ENCODE data around the gene KIAA0040. TPM values are rescaled to one million over a fixed set of nuclear protein-coding genes. Genes with fewer than 3 reads are reported as not detected.

Gene KIAA0040
- total RNA-seq, 2 donors from 2014 or later, result 14.0 to 23.7 TPM

- H3K36me3 ChIP-seq, result no peaks in the 10 kb centered on the region
- H3K9ac ChIP-seq (ENCODE audit: low read depth in 2 of 2, low read length in 2 of 2), result no peak overlapping the region
- H3K4me1 ChIP-seq, result no peaks in the 10 kb centered on the region
- H3K27me3 ChIP-seq, result no peaks in the 10 kb centered on the region
- no peaks in the 10 kb centered on the region for H3K9me3 ChIP-seq
- no peak overlapping the region for H3K27ac ChIP-seq
- intact Hi-C loops (cut with DNase I), result no loop called here
- H3K4me3 ChIP-seq, result no peak overlapping the region
- no peak for DNase-seq
- TF ChIP-seq CTCF (IDR thresholded peaks at IDR 0.05), result no peak
Observed at GRCh38 chr1:175178056-175178455, 14.5 kb downstream of the KIAA0040 start.

- Histone ChIP-seq H3K27ac (no peak overlapping the region), H3K9ac (ENCODE audit: low read depth in 2 of 2, low read length in 2 of 2) (no peak overlapping the region), H3K9me3 (no peaks in the 10 kb centered on the region), H3K36me3 (no peaks in the 10 kb centered on the region), H3K27me3 (no peaks in the 10 kb centered on the region), H3K4me1 (no peaks in the 10 kb centered on the region), H3K4me3 (no peak overlapping the region)
- DNase-seq, result no peak
- TF ChIP-seq CTCF (IDR thresholded peaks at IDR 0.05), result no peak
- intact Hi-C loops (cut with DNase I), result no loop called here
Observed at GRCh38 chr1:175176246-175176645, 16.3 kb downstream of the KIAA0040 start.

GRCh38 chr1:175174309-175175102, 18.1 kb downstream of the KIAA0040 start:
- TF ChIP-seq CTCF (IDR thresholded peaks at IDR 0.05), result no peak
- Histone ChIP-seq H3K27me3 (no peaks in the 10 kb centered on the region), H3K36me3 (no peaks in the 10 kb centered on the region), H3K9me3 (no peaks in the 10 kb centered on the region), H3K27ac (no peak overlapping the region), H3K4me3 (no peak overlapping the region), H3K9ac (ENCODE audit: low read depth in 2 of 2, low read length in 2 of 2) (peak overlapping the region in 1 of 2 donors; percentile 29), H3K4me1 (peaks cover 6% of the 10 kb centered on the region)
- no peak for DNase-seq
- intact Hi-C loops (cut with DNase I), result no loop called here

GRCh38 chr1:175173531-175173930, 19.0 kb downstream of the KIAA0040 start:
- Histone ChIP-seq H3K27me3 (no peaks in the 10 kb centered on the region), H3K4me3 (no peak overlapping the region), H3K9me3 (no peaks in the 10 kb centered on the region), H3K36me3 (no peaks in the 10 kb centered on the region), H3K9ac (ENCODE audit: low read depth in 2 of 2, low read length in 2 of 2) (no peak overlapping the region), H3K27ac (no peak overlapping the region), H3K4me1 (peaks cover 12% of the 10 kb centered on the region)
- TF ChIP-seq CTCF (IDR thresholded peaks at IDR 0.05), result no peak
- intact Hi-C loops (cut with DNase I), result no loop called here
- DNase-seq, result no peak

- TF ChIP-seq CTCF (IDR thresholded peaks at IDR 0.05), result no peak
- Histone ChIP-seq H3K9me3 (no peaks in the 10 kb centered on the region), H3K9ac (ENCODE audit: low read depth in 2 of 2, low read length in 2 of 2) (no peak overlapping the region), H3K27me3 (no peaks in the 10 kb centered on the region), H3K36me3 (no peaks in the 10 kb centered on the region), H3K4me1 (peaks cover 12% of the 10 kb centered on the region), H3K27ac (no peak overlapping the region), H3K4me3 (no peak overlapping the region)
- intact Hi-C loops (cut with DNase I), result no loop called here
- no peak for DNase-seq
Observed at GRCh38 chr1:175172503-175172902, 20.1 kb downstream of the KIAA0040 start.

Data from colonic mucosa (tissue), 4 donors.